Measurements from ENCODE around the gene ZWILCH.
"Not testable (repeated sequence)": the region's sequence is repeated elsewhere in the genome, so short reads cannot be mapped to it uniquely, and the experiment has no call there.

The ZWILCH gene

GRCh38 chr15:66574596-66574950 lies 69.4 kb downstream of the ZWILCH start:
- H3K4me3 ChIP-seq (ENCODE audit: low read depth, low read length) = no peak overlapping the region

GRCh38 chr15:66578286-66578875 lies 73.3 kb downstream of the ZWILCH start:
- no peak overlapping the region for H3K4me3 ChIP-seq (ENCODE audit: low read depth, low read length)

GRCh38 chr15:66580643-66581042 lies 75.5 kb downstream of the ZWILCH start:
- no peak overlapping the region for H3K4me3 ChIP-seq (ENCODE audit: low read depth, low read length)

GRCh38 chr15:66581972-66582537 lies 76.9 kb downstream of the ZWILCH start:
- H3K4me3 ChIP-seq (ENCODE audit: low read depth, low read length) = no peak overlapping the region

- no peak overlapping the region for H3K4me3 ChIP-seq (ENCODE audit: low read depth, low read length)
These were observed 81.2 kb downstream of the ZWILCH start for GRCh38 chr15:66586155-66586976.

- H3K4me3 ChIP-seq (ENCODE audit: low read depth, low read length) = no peak overlapping the region
These were observed 81.9 kb downstream of the ZWILCH start for GRCh38 chr15:66587020-66587419.

GRCh38 chr15:66587749-66588148 lies 82.6 kb downstream of the ZWILCH start:
- H3K4me3 ChIP-seq (ENCODE audit: low read depth, low read length) = no peak overlapping the region

GRCh38 chr15:66588537-66588936 lies 83.4 kb downstream of the ZWILCH start:
- H3K4me3 ChIP-seq (ENCODE audit: low read depth, low read length) = no peak overlapping the region

GRCh38 chr15:66588971-66589370 lies 83.8 kb downstream of the ZWILCH start:
- no peak overlapping the region for H3K4me3 ChIP-seq (ENCODE audit: low read depth, low read length)

GRCh38 chr15:66589429-66589828 lies 84.3 kb downstream of the ZWILCH start:
- H3K4me3 ChIP-seq (ENCODE audit: low read depth, low read length) = not testable (repeated sequence)

- no peak overlapping the region for H3K4me3 ChIP-seq (ENCODE audit: low read depth, low read length)
These were observed 85.3 kb downstream of the ZWILCH start for GRCh38 chr15:66590435-66590834.

- H3K4me3 ChIP-seq (ENCODE audit: low read depth, low read length) = no peak overlapping the region
These were observed 86.3 kb downstream of the ZWILCH start for GRCh38 chr15:66591322-66591862.

- H3K4me3 ChIP-seq (ENCODE audit: low read depth, low read length) = no peak overlapping the region
These were observed 87.5 kb downstream of the ZWILCH start for GRCh38 chr15:66592505-66593218.

- no peak overlapping the region for H3K4me3 ChIP-seq (ENCODE audit: low read depth, low read length)
These were observed 88.2 kb downstream of the ZWILCH start for GRCh38 chr15:66593219-66593780.

- H3K4me3 ChIP-seq (ENCODE audit: low read depth, low read length) = no peak overlapping the region
These were observed 89.2 kb downstream of the ZWILCH start for GRCh38 chr15:66594344-66594743.

- H3K4me3 ChIP-seq (ENCODE audit: low read depth, low read length) = no peak overlapping the region
These were observed 89.7 kb downstream of the ZWILCH start for GRCh38 chr15:66594836-66595235.

- H3K4me3 ChIP-seq (ENCODE audit: low read depth, low read length) = no peak overlapping the region
These were observed 90.2 kb downstream of the ZWILCH start for GRCh38 chr15:66595332-66595731.

GRCh38 chr15:66595931-66596545 lies 90.9 kb downstream of the ZWILCH start:
- no peak overlapping the region for H3K4me3 ChIP-seq (ENCODE audit: low read depth, low read length)

GRCh38 chr15:66598095-66598815 lies 93.1 kb downstream of the ZWILCH start:
- no peak overlapping the region for H3K4me3 ChIP-seq (ENCODE audit: low read depth, low read length)

All from iPS-11a (cell line).